Panc1 (cell line): ENCODE results near the gene NAPSA. TPM values are rescaled to one million over a fixed set of nuclear protein-coding genes. Genes with fewer than 3 reads are reported as not detected.

Source experiments
- ATAC-seq: fragments of 200-7000 bp; cut with Tn5 transposase; 2 replicates; pipeline ENCODE4 v1.9.1; 2020; ENCODE audit warnings: mild to moderate bottlenecking, moderate library complexity
- BruUV-seq: library from RNA; stranded (reverse); fragments of 400-500 nt; replicated peaks from 2 replicates; lab custom pipeline; 2021; lab: Mats Ljungman, UMichigan
- CTCF ChIA-PET: fragments of 300-600 bp; sonication (Branson Sonifier 250); formaldehyde crosslinking; loops from one replicate; lab custom pipeline; 2022; ENCODE audit warnings: antibody characterized with exemption; lab: Charles Lee
- POLR2A ChIA-PET: fragments of 300-600 bp; sonication (Branson Sonifier 250); formaldehyde crosslinking; loops from one replicate; lab custom pipeline; 2022; ENCODE audit warnings: antibody characterized with exemption; lab: Charles Lee
- DNase-seq: peaks from one replicate; pipeline ENCODE4 v3.0.0-alpha.2; 2010; ENCODE audit warnings: low read depth, low spot score
- H3K27ac ChIP-seq: 2 replicates; pipeline ENCODE4 v1.5.1; 2011; ENCODE audit warnings: mild to moderate bottlenecking, low read length, inconsistent platforms
- H3K27me3 ChIP-seq: fragments of 200-500 bp; sonication (Bioruptor generic); 2 replicates; pipeline ENCODE4 v1.6.0; 2014; ENCODE audit warnings: low read length, inconsistent platforms; ENCODE audit not compliant: control insufficient read depth, insufficient read depth
- H3K36me3 ChIP-seq: fragments of 200-500 bp; sonication (Bioruptor generic); 2 replicates; pipeline ENCODE4 v1.5.1; 2014; ENCODE audit warnings: inconsistent platforms, mild to moderate bottlenecking, low read length, moderate library complexity; ENCODE audit not compliant: control insufficient read depth, insufficient read depth
- H3K4me1 ChIP-seq: 2 replicates; pipeline ENCODE4 v1.5.1; 2011; ENCODE audit warnings: inconsistent platforms, mild to moderate bottlenecking, low read length, moderate library complexity; ENCODE audit not compliant: control insufficient read depth, insufficient read depth
- H3K4me3 ChIP-seq, 2 experiments: 2 replicates each; pipeline ENCODE4 v1.5.1; 2011 to 2012; ENCODE audit warnings: low read depth in 2 of 2, low read length in 2 of 2, mild to moderate bottlenecking in 2 of 2, inconsistent platforms in 1 of 2, moderate library complexity in 1 of 2
- H3K9me3 ChIP-seq: fragments of 200-500 bp; sonication (Bioruptor generic); 2 replicates; pipeline ENCODE4 v1.5.1; 2014; ENCODE audit warnings: low read depth, mild to moderate bottlenecking, inconsistent platforms, low read length, moderate library complexity; ENCODE audit not compliant: control insufficient read depth, insufficient read depth
- POLR2AphosphoS5 ChIP-seq: IDR thresholded peaks from 2 replicates; pipeline ENCODE4 v1.6.1; 2012; ENCODE audit warnings: mild to moderate bottlenecking, low read depth, low read length, moderate library complexity
- SIN3A ChIP-seq: IDR thresholded peaks from 2 replicates; pipeline ENCODE4 v1.6.1; 2012; ENCODE audit warnings: low read depth, mild to moderate bottlenecking, low read length, moderate library complexity, borderline replicate concordance; ENCODE audit not compliant: insufficient read depth
- TCF7L2 ChIP-seq: IDR thresholded peaks from 2 replicates; pipeline ENCODE4 v1.6.1; 2011; ENCODE audit warnings: mild to moderate bottlenecking, low read depth, low read length, inconsistent platforms
- in situ Hi-C: cut with HindIII; loops from 2 replicates; pipeline ENCODE4 v1.10.0; 2016; ENCODE audit warnings: low sequenced_read_pairs, low pct_unique_long_range_greater_than_20kb
- intact Hi-C: fragments of 100-400 bp; cut with micrococcal nuclease; formaldehyde crosslinking; loops from one replicate; pipeline ENCODE4 v1.10.0; 2022; ENCODE audit not compliant: unreplicated experiment
- total RNA-seq: library from RNA; stranded (reverse); gene quantifications from one replicate; pipeline ENCODE4 v1.2.1, GENCODE V29; 2021; ENCODE audit not compliant: unreplicated experiment
- TF ChIP-seq, protein P1 (sequence below): fragments of 450-650 bp; IDR thresholded peaks from 2 replicates; pipeline ENCODE4 v1.5.1; 2017; ENCODE audit warnings: mild to moderate bottlenecking
- TF ChIP-seq, protein P2 (sequence below), 2 experiments: IDR thresholded peaks; 2 replicates each; pipeline ENCODE4 v1.6.1; 2011 to 2012; ENCODE audit warnings: low read depth in 2 of 2, control low read depth in 1 of 2, low read length in 1 of 2, mild to moderate bottlenecking in 1 of 2, moderate library complexity in 1 of 2; ENCODE audit not compliant: insufficient read depth in 1 of 2

NAPSA gene
- total RNA-seq, 1 experiment from 2014 or later: 2.5 TPM

DNA sequence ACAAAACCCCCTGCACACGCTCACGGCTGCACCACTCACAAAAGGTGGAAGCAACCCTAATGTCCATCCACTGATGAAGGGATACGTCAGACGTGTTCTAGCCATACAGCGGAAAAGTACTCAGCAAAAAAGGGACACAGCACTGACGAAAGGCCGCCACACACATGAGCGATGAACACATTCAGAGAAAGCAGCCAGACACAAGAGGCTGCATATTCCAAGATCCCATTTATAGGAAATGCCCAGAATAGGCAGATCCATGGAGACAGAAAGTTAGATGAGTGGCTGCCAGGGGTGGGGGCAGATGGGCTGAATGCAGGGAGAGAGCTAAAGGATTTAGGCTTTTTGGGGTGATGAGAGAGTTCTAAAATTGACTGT is 22.4 kb upstream of the NAPSA start:
- H3K4me3 ChIP-seq: no peak overlapping the region
- peaks cover 4% of the 10 kb centered on the region for H3K4me1 ChIP-seq
- DNase-seq (no peak), ATAC-seq (no peak)
- ChIA-PET CTCF (no interaction called here), POLR2A (no interaction called here)
- no peak overlapping the region for H3K27ac ChIP-seq
- H3K9me3 ChIP-seq: no peaks in the 10 kb centered on the region
- no TSS peak for BruUV-seq
- in situ Hi-C loops: no loop called here
- no peaks in the 10 kb centered on the region for H3K27me3 ChIP-seq
- no peak for TF ChIP-seq SIN3A
- TF ChIP-seq, protein P1, sequence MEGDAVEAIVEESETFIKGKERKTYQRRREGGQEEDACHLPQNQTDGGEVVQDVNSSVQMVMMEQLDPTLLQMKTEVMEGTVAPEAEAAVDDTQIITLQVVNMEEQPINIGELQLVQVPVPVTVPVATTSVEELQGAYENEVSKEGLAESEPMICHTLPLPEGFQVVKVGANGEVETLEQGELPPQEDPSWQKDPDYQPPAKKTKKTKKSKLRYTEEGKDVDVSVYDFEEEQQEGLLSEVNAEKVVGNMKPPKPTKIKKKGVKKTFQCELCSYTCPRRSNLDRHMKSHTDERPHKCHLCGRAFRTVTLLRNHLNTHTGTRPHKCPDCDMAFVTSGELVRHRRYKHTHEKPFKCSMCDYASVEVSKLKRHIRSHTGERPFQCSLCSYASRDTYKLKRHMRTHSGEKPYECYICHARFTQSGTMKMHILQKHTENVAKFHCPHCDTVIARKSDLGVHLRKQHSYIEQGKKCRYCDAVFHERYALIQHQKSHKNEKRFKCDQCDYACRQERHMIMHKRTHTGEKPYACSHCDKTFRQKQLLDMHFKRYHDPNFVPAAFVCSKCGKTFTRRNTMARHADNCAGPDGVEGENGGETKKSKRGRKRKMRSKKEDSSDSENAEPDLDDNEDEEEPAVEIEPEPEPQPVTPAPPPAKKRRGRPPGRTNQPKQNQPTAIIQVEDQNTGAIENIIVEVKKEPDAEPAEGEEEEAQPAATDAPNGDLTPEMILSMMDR: no peak
- TF ChIP-seq, protein P2, sequence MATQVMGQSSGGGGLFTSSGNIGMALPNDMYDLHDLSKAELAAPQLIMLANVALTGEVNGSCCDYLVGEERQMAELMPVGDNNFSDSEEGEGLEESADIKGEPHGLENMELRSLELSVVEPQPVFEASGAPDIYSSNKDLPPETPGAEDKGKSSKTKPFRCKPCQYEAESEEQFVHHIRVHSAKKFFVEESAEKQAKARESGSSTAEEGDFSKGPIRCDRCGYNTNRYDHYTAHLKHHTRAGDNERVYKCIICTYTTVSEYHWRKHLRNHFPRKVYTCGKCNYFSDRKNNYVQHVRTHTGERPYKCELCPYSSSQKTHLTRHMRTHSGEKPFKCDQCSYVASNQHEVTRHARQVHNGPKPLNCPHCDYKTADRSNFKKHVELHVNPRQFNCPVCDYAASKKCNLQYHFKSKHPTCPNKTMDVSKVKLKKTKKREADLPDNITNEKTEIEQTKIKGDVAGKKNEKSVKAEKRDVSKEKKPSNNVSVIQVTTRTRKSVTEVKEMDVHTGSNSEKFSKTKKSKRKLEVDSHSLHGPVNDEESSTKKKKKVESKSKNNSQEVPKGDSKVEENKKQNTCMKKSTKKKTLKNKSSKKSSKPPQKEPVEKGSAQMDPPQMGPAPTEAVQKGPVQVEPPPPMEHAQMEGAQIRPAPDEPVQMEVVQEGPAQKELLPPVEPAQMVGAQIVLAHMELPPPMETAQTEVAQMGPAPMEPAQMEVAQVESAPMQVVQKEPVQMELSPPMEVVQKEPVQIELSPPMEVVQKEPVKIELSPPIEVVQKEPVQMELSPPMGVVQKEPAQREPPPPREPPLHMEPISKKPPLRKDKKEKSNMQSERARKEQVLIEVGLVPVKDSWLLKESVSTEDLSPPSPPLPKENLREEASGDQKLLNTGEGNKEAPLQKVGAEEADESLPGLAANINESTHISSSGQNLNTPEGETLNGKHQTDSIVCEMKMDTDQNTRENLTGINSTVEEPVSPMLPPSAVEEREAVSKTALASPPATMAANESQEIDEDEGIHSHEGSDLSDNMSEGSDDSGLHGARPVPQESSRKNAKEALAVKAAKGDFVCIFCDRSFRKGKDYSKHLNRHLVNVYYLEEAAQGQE (IDR thresholded peaks at IDR 0.05; ENCODE audit: insufficient read depth in 1 of 2, low read depth in 2 of 2, low read length in 1 of 2): no peak
- no peak for TF ChIP-seq POLR2AphosphoS5
- no peak for TF ChIP-seq TCF7L2
- no peaks in the 10 kb centered on the region for H3K36me3 ChIP-seq
- intact Hi-C loops: no loop called here

- Histone ChIP-seq H3K4me3 (no peak overlapping the region), H3K36me3 (no peaks in the 10 kb centered on the region), H3K27me3 (no peaks in the 10 kb centered on the region), H3K27ac (no peak overlapping the region), H3K9me3 (no peaks in the 10 kb centered on the region), H3K4me1 (peaks cover 4% of the 10 kb centered on the region)
- in situ Hi-C loops: no loop called here
- POLR2A ChIA-PET: no interaction called here
- intact Hi-C loops: no loop called here
- ATAC-seq (no peak), DNase-seq (no peak)
- CTCF ChIA-PET: no interaction called here
- TF ChIP-seq, protein P2 (IDR thresholded peaks at IDR 0.05; ENCODE audit: insufficient read depth in 1 of 2, low read depth in 2 of 2, low read length in 1 of 2): no peak
- TF ChIP-seq, protein P1: no peak
- no peak for TF ChIP-seq SIN3A
- no TSS peak for BruUV-seq
These were observed 21.9 kb upstream of the NAPSA start for GRCh38 chr19:50387176-50387867.
